Fibroblast of villous mesenchyme (primary cell): ENCODE results near the gene FSTL4. TPM values are rescaled to one million over a fixed set of nuclear protein-coding genes. Genes with fewer than 3 reads are reported as not detected.

Experiments
- DNase-seq: peaks from one replicate; pipeline ENCODE4 v3.0.0-alpha.2; 2010; ENCODE audit warnings: low read depth
- H3K4me3 ChIP-seq: 2 replicates; pipeline ENCODE4 v1.5.1; 2011; ENCODE audit warnings: low read depth, mild to moderate bottlenecking, low read length
- total RNA-seq: library from RNA; depleted of rRNA; stranded (reverse); fragments of >200 nt; gene quantifications from 2 replicates; pipeline ENCODE4 v1.2.3, GENCODE V29; 2012
- TF ChIP-seq, protein P1 (sequence below): IDR thresholded peaks from 2 replicates; pipeline ENCODE4 v1.5.1; 2012; ENCODE audit warnings: low read depth, mild to moderate bottlenecking, low read length; ENCODE audit not compliant: insufficient read depth

Gene FSTL4
- total RNA-seq, 1 donor: not detected

GRCh38 chr5:133415906-133416305, 196.4 kb downstream of the FSTL4 start:
- TF ChIP-seq, protein P1, sequence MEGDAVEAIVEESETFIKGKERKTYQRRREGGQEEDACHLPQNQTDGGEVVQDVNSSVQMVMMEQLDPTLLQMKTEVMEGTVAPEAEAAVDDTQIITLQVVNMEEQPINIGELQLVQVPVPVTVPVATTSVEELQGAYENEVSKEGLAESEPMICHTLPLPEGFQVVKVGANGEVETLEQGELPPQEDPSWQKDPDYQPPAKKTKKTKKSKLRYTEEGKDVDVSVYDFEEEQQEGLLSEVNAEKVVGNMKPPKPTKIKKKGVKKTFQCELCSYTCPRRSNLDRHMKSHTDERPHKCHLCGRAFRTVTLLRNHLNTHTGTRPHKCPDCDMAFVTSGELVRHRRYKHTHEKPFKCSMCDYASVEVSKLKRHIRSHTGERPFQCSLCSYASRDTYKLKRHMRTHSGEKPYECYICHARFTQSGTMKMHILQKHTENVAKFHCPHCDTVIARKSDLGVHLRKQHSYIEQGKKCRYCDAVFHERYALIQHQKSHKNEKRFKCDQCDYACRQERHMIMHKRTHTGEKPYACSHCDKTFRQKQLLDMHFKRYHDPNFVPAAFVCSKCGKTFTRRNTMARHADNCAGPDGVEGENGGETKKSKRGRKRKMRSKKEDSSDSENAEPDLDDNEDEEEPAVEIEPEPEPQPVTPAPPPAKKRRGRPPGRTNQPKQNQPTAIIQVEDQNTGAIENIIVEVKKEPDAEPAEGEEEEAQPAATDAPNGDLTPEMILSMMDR: no peak

GRCh38 chr5:133415506-133415905, 196.8 kb downstream of the FSTL4 start:
- H3K4me3 ChIP-seq: no peak overlapping the region
- DNase-seq: no peak
- TF ChIP-seq, protein P1: no peak

More at GRCh38 chr5:133415906-133416305, 196.4 kb downstream of the FSTL4 start:
- no peak overlapping the region for H3K4me3 ChIP-seq
- no peak for DNase-seq

DNA sequence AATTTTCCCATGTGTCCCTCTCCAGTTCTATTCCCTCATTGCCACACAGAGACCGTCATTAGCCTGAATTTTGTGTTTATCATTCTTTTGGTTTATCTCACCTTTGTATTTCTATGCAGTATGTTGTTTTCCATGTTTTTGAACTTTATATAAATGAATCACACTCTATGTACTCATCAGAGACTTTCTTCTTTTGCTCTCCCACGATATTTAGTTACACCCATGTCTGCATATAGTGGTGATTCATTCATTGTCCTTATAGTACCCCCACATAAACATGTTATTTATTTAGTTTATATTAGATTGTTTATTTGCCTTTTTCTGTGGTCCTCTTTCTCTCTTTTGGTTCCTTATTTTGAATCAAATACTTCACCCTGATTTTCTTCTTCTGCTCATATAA, 199.7 kb downstream of the FSTL4 start:
- H3K4me3 ChIP-seq: no peak overlapping the region
- TF ChIP-seq, protein P1: no peak
- DNase-seq: no peak

DNA sequence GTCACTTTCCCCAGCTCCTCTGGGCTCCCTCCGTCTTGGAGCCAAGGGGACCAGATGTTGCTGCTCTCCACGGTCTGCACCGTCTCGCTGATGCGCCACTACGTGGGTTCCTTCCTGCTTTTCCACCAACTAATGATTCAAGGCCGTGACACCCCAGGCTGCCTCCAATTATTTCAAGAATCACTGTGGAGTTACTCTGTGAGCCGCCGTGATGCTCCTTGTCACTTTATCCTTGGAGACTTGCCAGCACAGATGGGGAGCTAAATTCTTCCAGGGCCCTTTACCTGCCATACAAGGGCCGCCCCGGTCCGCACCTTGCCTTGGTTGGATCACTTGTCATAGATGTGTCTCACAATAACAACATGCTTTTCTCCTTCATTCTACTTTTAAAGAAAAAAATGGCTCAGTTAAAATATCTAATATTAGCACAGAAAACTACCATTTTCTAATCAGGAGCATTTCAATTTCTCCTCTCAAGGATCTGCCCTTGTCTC, 202.0 kb downstream of the FSTL4 start:
- no peak for DNase-seq
- no peak overlapping the region for H3K4me3 ChIP-seq
- TF ChIP-seq, protein P1: no peak

DNA sequence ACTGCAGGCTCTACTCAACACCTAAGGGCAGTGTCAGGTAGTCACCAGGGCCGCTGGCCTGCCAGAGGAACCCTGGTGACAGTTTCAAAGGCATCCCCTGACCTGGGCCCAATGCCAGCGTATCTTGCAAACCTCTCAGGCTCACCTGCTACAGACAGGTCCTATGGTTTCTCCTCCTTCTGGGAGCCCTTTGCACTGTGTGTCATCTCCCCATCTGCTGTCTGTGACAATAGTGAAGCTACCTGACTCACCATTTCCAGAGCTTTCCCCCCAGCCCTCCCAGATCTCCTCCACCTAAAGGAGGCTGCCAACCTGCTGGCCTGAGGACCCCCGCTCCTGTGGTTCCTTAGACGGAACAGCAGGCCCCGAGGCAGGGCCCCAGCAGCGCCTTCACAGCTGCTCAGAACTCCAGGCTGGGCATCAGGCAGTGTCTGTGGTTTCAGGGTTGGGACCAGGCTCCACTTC, 203.1 kb downstream of the FSTL4 start:
- no peak overlapping the region for H3K4me3 ChIP-seq
- TF ChIP-seq, protein P1: no peak
- no peak for DNase-seq

DNA sequence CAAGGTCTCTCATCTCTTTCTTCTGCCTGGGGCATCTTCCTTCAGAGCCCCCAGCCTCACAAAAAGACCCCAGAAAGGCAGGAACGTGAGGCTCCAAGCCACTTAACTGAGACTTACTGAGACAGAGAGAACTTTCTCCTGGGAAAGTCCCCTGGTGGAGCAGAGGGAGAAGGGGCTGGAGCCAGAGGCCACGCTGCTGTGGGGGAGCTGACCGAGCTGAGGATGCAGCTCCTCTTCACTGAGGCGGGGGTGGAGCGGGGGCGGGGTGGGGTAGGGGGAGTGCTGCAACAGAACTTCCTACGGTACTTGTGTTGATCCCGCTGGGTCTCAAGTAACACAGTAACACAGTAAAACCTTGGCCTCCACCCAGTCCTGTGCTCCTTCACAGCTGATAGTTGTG, 204.0 kb downstream of the FSTL4 start:
- H3K4me3 ChIP-seq: no peak overlapping the region
- TF ChIP-seq, protein P1: no peak
- no peak for DNase-seq

- TF ChIP-seq, protein P1: no peak
- no peak for DNase-seq
These were observed 205.2 kb downstream of the FSTL4 start for GRCh38 chr5:133406977-133407632.

More at GRCh38 chr5:133406977-133407632, 205.2 kb downstream of the FSTL4 start:
- H3K4me3 ChIP-seq: no peak overlapping the region
